HCT116 (cell line): ENCODE measurements around the gene SUFU. TPM values are rescaled to one million over a fixed set of nuclear protein-coding genes. Genes with fewer than 3 reads are reported as not detected.

Experiments
- ATAC-seq: fragments of 200-7000 bp; cut with Tn5 transposase; 2 replicates; pipeline ENCODE4 v1.9.1; 2020; ENCODE audit warnings: mild to moderate bottlenecking, moderate library complexity
- BruUV-seq: library from RNA; stranded (reverse); fragments of 400-500 nt; replicated peaks from 2 replicates; lab custom pipeline; 2021; lab: Mats Ljungman, UMichigan
- CTCF ChIA-PET: fragments of 300-600 bp; sonication (Branson Sonifier 250); formaldehyde crosslinking; loops from one replicate; lab custom pipeline; 2021; ENCODE audit warnings: antibody characterized with exemption; lab: Charles Lee
- POLR2A ChIA-PET: fragments of 300-600, 350-600 bp; sonication (Branson Sonifier 250); formaldehyde crosslinking; loops from one replicate; lab custom pipeline; 2021; ENCODE audit warnings: antibody characterized with exemption; lab: Charles Lee
- RAD21 ChIA-PET, 2 experiments: fragments of 300-600 bp; sonication (Branson Sonifier 250); formaldehyde crosslinking; loops; one replicate each; lab custom pipeline; 2023; ENCODE audit warnings: low total read pairs in 2 of 2; ENCODE audit not compliant: uncharacterized antibody in 2 of 2, unreplicated experiment in 2 of 2, low non-redundant PET in 1 of 2; lab: Charles Lee
- DNase-seq: peaks from one replicate; pipeline ENCODE4 v3.0.0-alpha.2; 2010; ENCODE audit warnings: low read depth, low spot score
- H2AFZ ChIP-seq: fragments of 200-600 bp; shearing (Covaris generic), sonication (generic); 2 replicates; pipeline ENCODE4 v1.6.1; 2017; ENCODE audit warnings: low read depth, mixed run types, mixed read lengths, antibody characterized with exemption, low read length; ENCODE audit not compliant: poor library complexity, severe bottlenecking
- H3K27ac ChIP-seq: 2 replicates; pipeline ENCODE4 v1.5.1; 2012; ENCODE audit warnings: low read depth, low read length
- H3K27me3 ChIP-seq: fragments of 200-600 bp; sonication (generic); 2 replicates; pipeline ENCODE4 v1.6.1; 2016; ENCODE audit warnings: mixed run types, low read length, mixed read lengths; ENCODE audit not compliant: insufficient read depth
- H3K36me3 ChIP-seq, 2 experiments: fragments of 200-500 bp in 1 of 2; fragments of 200-600 bp in 1 of 2; sonication (Bioruptor generic) in 1 of 2; sonication (generic) in 1 of 2; 2 replicates each; pipeline versions ENCODE4 v1.5.1 to v1.6.1; 2014 to 2016; ENCODE audit warnings: low read length in 2 of 2, inconsistent platforms in 1 of 2, mixed read lengths in 1 of 2, mixed run types in 1 of 2; ENCODE audit not compliant: insufficient read depth in 2 of 2, control insufficient read depth in 1 of 2
- H3K4me1 ChIP-seq, 2 experiments: fragments of 200-600 bp in 1 of 2; sonication (generic) in 1 of 2; 2 replicates each; pipeline versions ENCODE4 v1.5.1 to v1.6.1; 2012 to 2017; ENCODE audit warnings: low read length in 2 of 2, inconsistent platforms in 1 of 2, mild to moderate bottlenecking in 1 of 2, mixed read lengths in 1 of 2, mixed run types in 1 of 2, moderate library complexity in 1 of 2; ENCODE audit not compliant: insufficient read depth in 2 of 2, control insufficient read depth in 1 of 2
- H3K4me2 ChIP-seq: fragments of 200-600 bp; sonication (generic); 2 replicates; pipeline ENCODE4 v1.6.1; 2017; ENCODE audit warnings: mixed run types, low read length, mixed read lengths
- H3K4me3 ChIP-seq, 2 experiments: fragments of 200-600 bp in 1 of 2; sonication (generic) in 1 of 2; replicated peaks in 1 of 2; 2 replicates each; pipeline ENCODE4 v1.5.1; 2011 to 2016; ENCODE audit warnings: low read length in 2 of 2, control low read depth in 1 of 2, low read depth in 1 of 2, mild to moderate bottlenecking in 1 of 2, mixed read lengths in 1 of 2, mixed run types in 1 of 2
- H3K79me2 ChIP-seq: fragments of 200-600 bp; sonication (generic); 2 replicates; pipeline ENCODE4 v1.6.1; 2017; ENCODE audit warnings: mild to moderate bottlenecking, mixed run types, low read length, moderate library complexity, mixed read lengths; ENCODE audit not compliant: insufficient read depth
- H3K9ac ChIP-seq: fragments of 200-600 bp; sonication (generic); 2 replicates; pipeline ENCODE4 v1.6.1; 2016; ENCODE audit warnings: low read length, mixed read lengths
- H3K9me2 ChIP-seq: fragments of 200-600 bp; sonication (generic), shearing (Covaris generic); 2 replicates; pipeline ENCODE4 v1.6.1; 2017; ENCODE audit warnings: mixed run types, mild to moderate bottlenecking, moderate library complexity; ENCODE audit not compliant: insufficient read depth
- H3K9me3 ChIP-seq, 2 experiments: fragments of 200-500 bp in 1 of 2; fragments of 200-600 bp in 1 of 2; sonication (Bioruptor generic) in 1 of 2; sonication (generic) in 1 of 2; 2 replicates each; pipeline ENCODE4 v1.6.1; 2014 to 2017; ENCODE audit warnings: low read length in 2 of 2, mixed read lengths in 2 of 2, inconsistent platforms in 1 of 2, low read depth in 1 of 2, mild to moderate bottlenecking in 1 of 2, mixed run types in 1 of 2, moderate library complexity in 1 of 2; ENCODE audit not compliant: control insufficient read depth in 1 of 2, insufficient read depth in 1 of 2
- H4K20me1 ChIP-seq: fragments of 200-600 bp; sonication (generic), shearing (Covaris generic); 2 replicates; pipeline ENCODE4 v1.6.1; 2017; ENCODE audit warnings: mixed run types, mild to moderate bottlenecking, moderate library complexity; ENCODE audit not compliant: insufficient read depth
- CEBPB ChIP-seq: IDR thresholded peaks from 2 replicates; pipeline ENCODE4 v1.6.1; 2012; ENCODE audit warnings: low read depth
- CTCF ChIP-seq, 3 experiments: fragments of 200-600 bp in 1 of 3; sonication (generic) in 1 of 3; IDR thresholded peaks in 2 of 3; conservative IDR thresholded peaks in 1 of 3; 2 replicates each; pipeline ENCODE4 v1.5.1; 2012 to 2017; ENCODE audit warnings: low read depth in 2 of 3, low read length in 2 of 3, antibody characterized with exemption in 1 of 3, borderline replicate concordance in 1 of 3, control low read depth in 1 of 3, mild to moderate bottlenecking in 1 of 3, mixed read lengths in 1 of 3, mixed run types in 1 of 3, moderate library complexity in 1 of 3; ENCODE audit not compliant: insufficient read depth in 1 of 3
- EGR1 ChIP-seq: IDR thresholded peaks from 2 replicates; pipeline ENCODE4 v1.6.1; 2012; ENCODE audit warnings: low read depth
- ELF1 ChIP-seq: IDR thresholded peaks from 2 replicates; pipeline ENCODE4 v1.6.1; 2012; ENCODE audit warnings: low read depth, borderline replicate concordance
- EZH2 ChIP-seq: fragments of 200-600 bp; sonication (generic); IDR thresholded peaks from 2 replicates; pipeline ENCODE4 v1.6.1; 2017; ENCODE audit warnings: antibody characterized with exemption, mixed run types
- EZH2phosphoT487 ChIP-seq: fragments of 200-600 bp; IDR thresholded peaks from 2 replicates; pipeline ENCODE4 v1.6.1; 2018; ENCODE audit warnings: antibody characterized with exemption, borderline replicate concordance
- FOSL1 ChIP-seq: IDR thresholded peaks from 2 replicates; pipeline ENCODE4 v1.6.1; 2012; ENCODE audit warnings: low read depth
- JUND ChIP-seq: IDR thresholded peaks from 2 replicates; pipeline ENCODE4 v1.6.1; 2012
- MAX ChIP-seq: IDR thresholded peaks from 2 replicates; pipeline ENCODE4 v1.6.1; 2012
- POLR2A ChIP-seq: IDR thresholded peaks from 2 replicates; pipeline ENCODE4 v1.7.0; 2011; ENCODE audit warnings: borderline replicate concordance; ENCODE audit not compliant: insufficient read depth, insufficient read length; ENCODE audit errors: extremely low read depth
- POLR2AphosphoS5 ChIP-seq: IDR thresholded peaks from 2 replicates; pipeline ENCODE4 v1.6.1; 2011; ENCODE audit warnings: mild to moderate bottlenecking, low read depth, low read length, moderate library complexity
- REST ChIP-seq: IDR thresholded peaks from 2 replicates; pipeline ENCODE4 v1.6.1; 2012; ENCODE audit warnings: low read depth
- SIN3A ChIP-seq: IDR thresholded peaks from 2 replicates; pipeline ENCODE4 v1.6.1; 2012; ENCODE audit warnings: low read depth
- SP1 ChIP-seq: IDR thresholded peaks from 2 replicates; pipeline ENCODE4 v1.6.1; 2012; ENCODE audit warnings: low read depth
- SRF ChIP-seq: IDR thresholded peaks from 2 replicates; pipeline ENCODE4 v1.6.1; 2012; ENCODE audit warnings: low read depth
- TCF7L2 ChIP-seq: IDR thresholded peaks from 2 replicates; pipeline ENCODE4 v1.7.0; 2011; ENCODE audit warnings: borderline replicate concordance, inconsistent platforms; ENCODE audit not compliant: insufficient read depth, insufficient read length; ENCODE audit errors: extremely low read depth
- YY1 ChIP-seq: IDR thresholded peaks from 2 replicates; pipeline ENCODE4 v1.6.1; 2011; ENCODE audit warnings: low read length, low read depth, moderate library complexity, mild to moderate bottlenecking; ENCODE audit not compliant: insufficient replicate concordance; ENCODE audit errors: extremely low read depth
- ZNF274 ChIP-seq: fragments of 200-500 bp; sonication (Bioruptor generic); IDR thresholded peaks from 2 replicates; pipeline ENCODE4 v1.6.1; 2014; ENCODE audit warnings: mild to moderate bottlenecking, low read depth, low read length, inconsistent platforms
- intact Hi-C: fragments of 100-400 bp; cut with micrococcal nuclease; formaldehyde crosslinking; loops from 2 replicates; pipeline ENCODE4 v1.10.0; 2022
- total RNA-seq: library from RNA; stranded (reverse); gene quantifications from one replicate; pipeline ENCODE4 v1.2.1, GENCODE V29; 2021; ENCODE audit not compliant: unreplicated experiment

The SUFU gene
- total RNA-seq, 1 experiment from 2014 or later = 18.8 TPM

- Histone ChIP-seq H3K4me1 (peaks cover 7 to 25% of the 10 kb centered on the region in 2 experiments; a peak in 3 of 4 replicates), H2AFZ (no peak overlapping the region), H3K27me3 (no peaks in the 10 kb centered on the region), H3K79me2 (0 out of 2 replicates have a peak, but pooled peaks cover 3% of the 10 kb centered on the region), H3K9me2 (no peaks in the 10 kb centered on the region), H3K9ac (no peak overlapping the region), H3K4me2 (0 out of 2 replicates have a peak overlapping the region, but pooled peaks have one; percentile 10), H3K4me3 (no peak overlapping the region), H4K20me1 (no peaks in the 10 kb centered on the region), H3K27ac (no peak overlapping the region), H3K9me3 (no peaks in the 10 kb centered on the region)
- no peak for DNase-seq
- intact Hi-C loops = no loop called here
- BruUV-seq = no TSS peak
- ChIA-PET POLR2A (no interaction called here), CTCF (interaction anchor here (1.3 kb wide), 1 partner anchor 10 kb away, joined by 6 read pairs; no protein-coding TSS in a partner anchor), RAD21 (no interaction called here)
- no peak for TF ChIP-seq POLR2AphosphoS5
- no peak for TF ChIP-seq REST
- TF ChIP-seq SP1 = no peak
- no peak for TF ChIP-seq POLR2A
- no peak for TF ChIP-seq ZNF274
- TF ChIP-seq YY1 = no peak
- TF ChIP-seq CEBPB = no peak
- TF ChIP-seq MAX = no peak
- no peak for TF ChIP-seq EZH2
- no peak for TF ChIP-seq EGR1
- no peak for TF ChIP-seq SRF
- no peak for TF ChIP-seq FOSL1
- TF ChIP-seq SIN3A = no peak
- no peak for TF ChIP-seq TCF7L2
- TF ChIP-seq EZH2phosphoT487 = no peak
- no peak for TF ChIP-seq ELF1
- TF ChIP-seq CTCF (IDR thresholded peaks at IDR 0.05 in 2 of 3, conservative IDR thresholded peaks at IDR 0.05 in 1 of 3; ENCODE audit: borderline replicate concordance in 1 of 3, insufficient read depth in 1 of 3, low read depth in 2 of 3, low read length in 2 of 3) = no peak
- no peak for TF ChIP-seq JUND
- TF ChIP-seq, all 23 proteins: peak for 0
- ATAC-seq = peak; percentile 8; the same call in 1 of the 2 replicates
- peaks cover 0 to 3% of the 10 kb centered on the region in 2 experiments; a peak in 1 of 4 replicates for H3K36me3 ChIP-seq
Measured at GRCh38 chr10:102593804-102594079, 90.0 kb downstream of the SUFU start.
